GM21381 (cell line): ENCODE measurements around the gene HNRNPF.

ENCODE experiments used
- ATAC-seq: cut with Tn5 transposase; IDR thresholded peaks from one replicate; pipeline ENCODE4 v1.9.1; 2021; ENCODE audit warnings: mild to moderate bottlenecking, moderate library complexity; ENCODE audit not compliant: unreplicated experiment

The HNRNPF gene

DNA sequence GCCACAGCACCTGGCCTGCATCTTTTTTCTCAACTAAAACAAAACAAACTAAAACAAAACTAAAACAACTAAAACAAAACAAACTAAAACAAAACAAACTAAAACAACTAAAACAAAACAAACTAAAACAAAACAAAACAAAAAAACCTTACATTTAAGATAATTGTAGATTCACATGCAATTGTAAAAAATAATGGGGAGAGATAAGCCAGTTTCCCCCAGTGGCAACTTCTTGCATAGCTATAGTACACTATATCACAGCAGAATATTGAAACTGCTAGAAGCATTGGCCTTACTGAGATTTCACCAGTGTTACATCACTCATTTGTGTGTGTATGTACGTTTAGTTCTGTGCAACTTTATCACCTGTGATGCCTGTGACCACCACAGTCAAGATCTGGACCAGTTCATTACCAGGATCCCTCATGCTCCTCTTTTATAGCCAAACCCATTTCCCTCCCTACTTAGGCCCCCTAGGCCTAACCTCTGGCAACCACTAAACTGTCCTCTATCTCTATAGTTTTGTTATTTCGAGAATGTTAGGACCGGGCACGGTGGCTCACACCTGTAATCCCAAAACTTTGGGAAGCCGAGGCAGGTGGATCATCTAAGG is 28.3 kb downstream of the HNRNPF start:
- no peak for ATAC-seq

DNA sequence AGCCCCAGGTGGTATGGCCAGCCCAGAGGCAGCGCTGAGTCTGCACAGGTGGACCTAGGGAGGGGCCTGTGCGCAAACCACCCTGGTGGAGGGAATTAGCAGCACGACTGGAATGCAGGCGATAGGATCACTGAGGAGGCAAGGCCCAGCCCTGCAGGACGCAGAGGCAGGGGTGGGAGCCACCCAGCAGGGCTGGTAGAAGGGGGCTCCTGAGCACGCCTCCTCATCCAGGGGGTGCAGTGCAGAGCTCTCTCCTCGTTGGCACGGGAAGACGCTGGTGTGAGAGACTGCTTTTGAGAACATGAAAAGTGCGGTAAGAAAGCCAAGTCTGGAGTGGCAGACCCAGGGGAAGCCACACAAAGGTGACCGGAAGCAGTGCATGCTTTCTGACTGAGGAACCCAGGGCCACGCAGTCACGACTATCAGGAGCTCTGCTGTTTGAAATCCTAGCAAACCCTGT is 31.5 kb downstream of the HNRNPF start:
- no peak for ATAC-seq

DNA sequence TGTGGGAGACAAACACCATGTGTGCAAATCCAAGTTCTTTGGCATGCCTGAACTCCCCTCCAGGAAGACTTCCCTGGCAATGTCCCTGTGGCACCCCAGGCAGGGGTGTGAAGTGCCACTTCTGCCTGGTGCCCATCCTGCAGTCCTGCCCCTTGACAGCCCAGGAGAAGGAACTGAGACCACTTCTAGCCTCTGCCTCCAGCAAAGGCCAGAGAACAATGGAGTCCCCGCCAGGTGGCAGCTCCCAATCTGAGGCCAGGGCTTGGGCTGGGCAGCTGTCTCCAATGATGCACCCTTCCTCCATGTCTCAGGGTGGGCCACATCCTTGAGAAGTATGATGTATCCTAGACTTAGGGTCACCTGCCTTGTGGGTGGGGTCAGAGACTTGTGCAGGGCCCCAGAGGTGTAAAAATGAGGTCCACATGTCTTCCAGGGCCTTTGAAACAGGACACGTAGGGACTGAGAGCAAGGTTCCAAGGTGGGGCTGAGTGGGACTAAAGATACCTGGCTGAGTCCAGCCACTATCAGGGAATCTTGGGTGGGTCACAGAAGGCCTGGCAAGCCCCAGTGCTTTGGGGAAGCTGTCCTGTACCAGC is 32.1 kb downstream of the HNRNPF start:
- no peak for ATAC-seq

DNA sequence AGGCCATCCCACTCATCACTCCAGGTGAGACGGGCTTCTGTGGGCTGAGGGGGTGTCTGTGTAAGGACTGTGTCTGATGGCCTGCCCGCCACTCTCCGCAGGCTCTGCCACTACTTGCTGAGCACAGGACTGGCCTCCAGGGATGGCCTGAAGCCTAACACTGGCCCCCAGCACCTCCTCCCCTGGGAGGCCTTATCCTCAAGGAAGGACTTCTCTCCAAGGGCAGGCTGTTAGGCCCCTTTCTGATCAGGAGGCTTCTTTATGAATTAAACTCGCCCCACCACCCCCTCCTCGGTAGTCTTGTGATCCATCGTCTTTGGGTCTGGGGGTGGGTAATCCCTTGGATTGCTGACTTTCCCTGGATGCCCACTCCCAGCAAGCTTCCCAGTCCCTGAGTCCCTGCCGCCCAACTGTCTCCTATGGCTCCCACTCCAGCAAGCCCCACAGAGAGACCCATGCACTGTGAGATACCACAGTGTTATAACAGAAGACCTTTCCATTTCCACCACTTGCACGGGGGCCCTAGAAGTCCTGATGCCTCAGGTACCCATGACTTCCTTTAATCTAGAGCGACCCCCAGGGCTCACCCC is 32.8 kb downstream of the HNRNPF start:
- ATAC-seq = no peak

DNA sequence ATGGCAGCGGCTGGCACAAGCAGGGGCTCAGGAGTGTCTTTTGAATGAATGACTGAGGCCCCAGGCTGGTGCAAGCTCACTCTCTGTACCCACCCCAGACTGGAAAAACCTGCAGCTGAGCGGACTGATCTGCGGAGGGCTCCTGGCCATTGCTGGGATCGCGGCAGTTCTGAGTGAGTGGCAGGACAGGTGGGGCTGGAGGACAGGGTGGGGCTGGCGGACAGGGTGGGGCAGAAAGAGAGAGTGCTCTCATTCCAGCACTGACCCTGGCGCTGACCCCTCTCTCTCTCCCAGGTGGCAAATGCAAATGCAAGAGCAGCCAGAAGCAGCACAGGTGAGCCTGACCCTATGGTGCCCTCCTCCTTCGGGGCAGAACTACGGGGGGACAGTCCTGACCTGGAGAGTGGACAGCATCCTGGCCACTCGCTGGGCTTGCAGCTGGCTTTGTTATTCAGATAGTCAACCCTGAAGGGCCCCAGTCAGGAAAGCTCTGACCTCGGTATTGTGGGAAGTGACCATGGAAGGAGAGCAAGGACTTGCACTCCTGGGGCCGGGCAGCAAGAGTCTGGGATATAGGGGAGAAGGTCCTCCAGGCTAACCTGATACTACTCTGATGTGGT is 33.5 kb downstream of the HNRNPF start:
- no peak for ATAC-seq

DNA sequence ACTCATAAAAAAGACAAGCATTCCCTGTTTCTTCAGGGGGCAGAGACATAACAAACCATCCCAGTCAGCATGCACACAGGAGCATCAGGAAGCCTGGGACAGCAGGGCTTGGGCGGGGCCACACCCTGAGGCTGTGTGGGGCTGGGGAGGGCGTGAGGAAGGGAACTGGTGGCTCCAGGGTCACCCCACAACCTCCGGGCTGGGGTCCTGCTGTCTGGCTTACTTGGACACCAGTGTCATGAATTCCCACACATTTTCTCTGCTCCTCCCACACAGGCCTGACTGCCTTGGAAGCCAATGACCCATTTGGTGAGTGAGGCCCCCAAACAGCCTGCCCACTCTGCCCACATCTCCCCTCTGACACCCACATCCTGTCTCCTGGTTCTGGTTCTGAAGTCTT is 34.8 kb downstream of the HNRNPF start:
- ATAC-seq = no peak

DNA sequence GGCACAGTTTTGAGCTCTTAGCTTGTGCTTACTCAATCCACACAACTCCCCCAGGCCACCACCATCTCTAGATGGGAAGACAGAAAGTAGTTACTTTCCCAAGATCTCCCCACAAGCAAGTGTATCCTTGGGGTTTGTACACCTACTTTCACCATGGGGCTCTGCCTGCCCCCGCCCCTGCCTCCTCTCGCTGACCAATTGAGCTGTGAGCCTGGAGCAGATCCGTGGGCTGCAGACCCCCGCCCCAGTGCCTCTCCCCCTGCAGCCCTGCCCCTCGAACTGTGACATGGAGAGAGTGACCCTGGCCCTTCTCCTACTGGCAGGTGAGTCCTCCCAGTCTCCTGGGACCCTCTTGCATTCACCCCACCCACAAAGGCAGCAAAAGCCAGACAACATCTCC is 35.5 kb downstream of the HNRNPF start:
- no peak for ATAC-seq

DNA sequence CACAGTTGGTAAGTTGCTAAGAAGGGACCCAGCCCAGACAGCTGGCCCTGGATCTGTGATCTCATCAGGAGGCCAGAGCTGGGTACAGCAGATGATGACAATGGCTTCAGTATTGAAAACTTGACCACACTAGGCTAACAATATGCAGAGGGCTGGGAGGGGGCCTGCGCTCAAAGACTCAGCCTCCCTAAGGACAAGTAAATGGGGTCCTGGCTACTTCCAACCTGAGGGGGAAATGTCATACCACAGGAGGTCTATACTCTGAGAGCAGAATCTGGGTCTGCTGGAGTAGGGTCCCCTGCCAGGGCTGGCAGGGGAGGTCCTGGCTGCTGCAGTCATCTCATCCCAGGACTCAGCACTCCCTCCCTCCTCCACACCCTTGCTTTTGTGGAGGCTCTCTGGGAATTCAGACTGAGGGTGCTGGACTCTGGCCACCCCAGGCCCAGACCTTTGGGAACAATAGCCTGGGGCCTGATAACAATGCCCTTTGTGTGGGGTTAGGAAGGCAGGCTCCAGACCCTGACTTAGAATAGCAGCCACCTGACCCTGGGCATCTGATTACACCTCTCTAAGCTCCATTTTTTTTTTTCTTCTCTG is 36.1 kb downstream of the HNRNPF start:
- no peak for ATAC-seq

DNA sequence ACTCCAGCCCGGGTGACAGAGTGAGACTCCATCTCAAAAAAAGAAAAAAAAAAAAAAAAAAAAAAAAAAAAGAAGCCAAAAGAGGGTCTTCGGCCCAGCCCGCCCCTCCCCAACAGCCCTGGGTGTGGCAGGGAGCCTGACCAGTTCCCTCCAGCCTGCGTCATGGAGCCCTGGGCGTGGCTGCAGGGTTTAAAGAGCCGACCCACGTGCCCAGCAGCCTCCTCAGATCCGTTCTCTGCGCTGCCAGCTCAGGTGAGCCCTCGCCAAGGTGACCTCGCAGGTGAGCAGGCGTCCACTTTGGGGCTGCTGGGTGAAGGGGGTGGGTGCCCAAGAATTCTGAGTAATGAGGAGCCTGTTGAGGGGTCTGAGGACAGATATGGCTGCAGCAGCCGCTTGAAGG is 37.6 kb downstream of the HNRNPF start, which contains the start of gene FXYD4:
FXYD4 (plus strand) TSS at position 219 of the 400 bp plus-strand sequence. CDS start 2,111 bp downstream, outside the sequence.
- ATAC-seq = no peak

DNA sequence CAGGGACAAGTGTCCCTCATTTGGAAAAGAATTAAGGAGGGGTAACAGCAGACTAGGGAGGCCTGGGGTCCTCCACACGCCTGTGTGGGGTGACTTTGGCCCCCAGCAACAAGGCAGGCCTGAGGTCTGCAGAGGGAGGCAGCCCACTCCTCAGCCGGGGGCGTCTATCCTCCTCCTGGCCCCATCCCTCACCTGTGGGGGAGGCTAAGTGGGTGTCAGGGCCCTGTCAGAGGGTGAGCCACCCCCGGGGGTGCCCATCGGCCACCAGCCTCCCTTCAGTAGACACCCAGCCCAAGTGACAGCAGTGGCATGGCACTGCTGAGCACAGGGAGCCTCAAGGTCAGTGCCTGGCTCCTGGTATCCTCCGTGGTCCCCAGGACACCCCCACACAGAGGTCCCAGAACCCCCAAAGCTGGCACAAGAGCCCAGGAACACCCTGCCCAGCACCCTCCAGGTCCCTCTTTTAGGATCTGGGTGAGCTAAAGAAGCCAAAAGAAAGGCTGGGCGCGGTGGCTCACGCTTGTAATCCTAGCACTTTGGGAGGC is 38.2 kb downstream of the HNRNPF start:
- ATAC-seq = no peak

DNA sequence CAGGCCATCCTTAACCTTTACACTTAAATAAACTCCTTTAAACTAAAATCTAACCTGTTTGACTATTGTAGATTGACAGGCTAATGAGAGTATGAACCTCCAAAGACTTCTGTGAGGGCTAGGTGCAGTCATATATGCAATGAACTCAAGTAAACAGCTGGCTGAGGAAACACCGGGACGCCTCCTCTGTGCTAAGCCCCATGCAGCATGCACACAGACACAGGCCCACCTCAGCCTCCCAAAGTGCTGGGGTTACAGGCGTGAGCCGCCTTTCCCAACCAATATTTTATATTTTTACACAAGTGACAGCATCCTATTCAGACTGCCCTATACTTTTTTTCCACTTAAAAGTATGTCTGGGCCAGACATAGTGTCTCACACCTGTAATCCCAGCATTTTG is 39.1 kb downstream of the HNRNPF start:
- no peak for ATAC-seq

DNA sequence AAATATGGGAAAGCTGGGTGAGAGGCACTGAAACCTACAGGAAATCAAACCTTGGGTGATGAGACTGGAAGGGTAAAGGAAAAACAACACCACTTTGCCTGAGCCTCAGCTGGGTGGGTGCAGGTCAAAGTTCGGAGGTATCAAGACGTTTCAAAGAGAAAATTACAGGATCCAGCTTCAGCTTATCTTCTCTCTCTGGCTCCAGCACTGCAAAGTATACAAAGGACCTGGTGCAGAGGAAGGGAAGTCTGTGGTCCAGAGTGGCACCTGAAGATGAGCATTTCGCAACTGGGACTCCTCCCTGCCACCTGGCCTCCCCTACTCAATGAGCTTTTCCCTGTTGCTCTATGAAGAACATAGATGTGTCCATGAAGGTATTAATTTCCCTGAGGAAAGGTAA is 44.0 kb downstream of the HNRNPF start:
- ATAC-seq = no peak

DNA sequence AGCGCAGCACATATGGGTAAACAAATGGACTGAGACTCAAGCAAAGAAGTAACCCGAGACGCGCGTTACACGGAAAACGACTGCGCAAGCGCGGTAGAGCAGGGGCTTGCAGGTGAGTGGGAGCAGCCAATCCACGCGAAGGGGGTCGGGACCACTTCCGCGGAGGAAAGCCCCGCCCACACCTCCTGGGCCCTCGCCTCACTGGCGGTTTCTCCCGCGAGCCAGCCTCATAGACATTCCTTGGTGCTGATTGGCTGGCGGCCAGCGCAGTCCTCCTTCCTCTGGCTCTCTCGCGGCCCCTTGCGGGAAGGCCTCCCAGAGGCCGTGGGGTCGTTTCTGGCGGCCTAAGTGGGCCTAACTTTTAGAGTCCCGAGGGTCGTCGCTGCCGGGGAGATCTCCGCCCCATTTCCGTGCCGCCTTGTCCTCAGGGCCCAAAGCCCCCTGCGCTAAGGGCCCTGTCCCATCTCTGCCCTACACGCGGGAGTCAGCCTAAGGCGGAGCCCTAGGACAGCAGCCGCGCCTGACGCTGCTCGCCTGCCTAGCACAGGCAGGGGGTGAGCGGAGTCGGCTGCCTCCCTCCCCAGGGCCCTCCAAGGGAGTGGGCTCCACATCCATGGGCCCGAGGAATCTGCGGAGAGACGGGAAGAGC is 46.7 kb downstream of the HNRNPF start:
- peak; percentile 98 for ATAC-seq

DNA sequence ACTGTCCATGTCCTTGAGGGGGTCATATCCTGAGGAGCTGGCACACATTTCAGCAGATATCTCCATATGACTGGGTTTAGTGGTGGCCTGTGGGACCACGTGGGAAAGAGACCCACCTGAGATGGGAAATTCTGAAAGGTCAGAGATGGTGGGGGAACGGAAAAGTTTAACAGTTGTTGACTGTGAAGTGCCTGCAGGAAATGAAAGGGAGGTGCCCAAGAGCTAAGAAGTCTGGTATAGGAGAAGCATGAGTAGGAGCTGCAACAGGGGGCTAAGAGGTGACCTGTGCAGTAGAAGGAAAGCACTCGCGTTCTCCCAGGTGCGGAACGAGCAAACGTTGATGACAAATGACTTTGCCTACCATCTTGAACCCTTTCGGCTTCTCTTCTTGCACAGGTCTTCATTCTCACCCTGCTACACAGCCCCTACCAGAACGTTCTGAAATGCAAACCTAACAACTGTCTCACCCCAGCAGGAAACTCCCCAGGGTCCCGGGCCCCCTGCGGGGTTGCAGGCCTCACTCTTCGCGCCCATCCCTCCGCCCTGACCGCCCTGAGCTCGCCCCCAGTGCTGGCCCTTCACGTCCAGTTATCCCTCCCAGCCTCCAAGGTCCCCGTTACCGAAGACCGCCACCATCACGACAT is 47.3 kb downstream of the HNRNPF start:
- ATAC-seq = no peak

DNA sequence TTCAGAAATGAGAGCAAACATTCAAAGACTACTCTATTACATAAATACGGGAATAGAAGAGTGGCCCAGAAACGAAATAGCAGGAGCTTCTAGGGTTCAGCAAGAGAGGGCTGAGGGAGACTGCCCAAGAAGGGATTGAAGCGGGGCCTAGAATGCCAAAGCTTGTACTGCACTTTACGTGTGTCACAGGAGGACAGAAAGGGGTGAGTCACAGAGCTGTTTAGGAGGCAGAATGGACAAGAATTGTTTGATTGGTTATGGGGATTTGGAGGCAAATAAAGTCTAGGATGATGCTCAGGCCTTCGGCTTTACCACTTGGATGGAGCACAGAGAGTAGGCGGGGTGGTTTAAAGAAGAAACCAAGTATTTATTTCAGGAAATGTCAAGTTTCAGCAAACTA is 48.9 kb downstream of the HNRNPF start:
- no peak for ATAC-seq

DNA sequence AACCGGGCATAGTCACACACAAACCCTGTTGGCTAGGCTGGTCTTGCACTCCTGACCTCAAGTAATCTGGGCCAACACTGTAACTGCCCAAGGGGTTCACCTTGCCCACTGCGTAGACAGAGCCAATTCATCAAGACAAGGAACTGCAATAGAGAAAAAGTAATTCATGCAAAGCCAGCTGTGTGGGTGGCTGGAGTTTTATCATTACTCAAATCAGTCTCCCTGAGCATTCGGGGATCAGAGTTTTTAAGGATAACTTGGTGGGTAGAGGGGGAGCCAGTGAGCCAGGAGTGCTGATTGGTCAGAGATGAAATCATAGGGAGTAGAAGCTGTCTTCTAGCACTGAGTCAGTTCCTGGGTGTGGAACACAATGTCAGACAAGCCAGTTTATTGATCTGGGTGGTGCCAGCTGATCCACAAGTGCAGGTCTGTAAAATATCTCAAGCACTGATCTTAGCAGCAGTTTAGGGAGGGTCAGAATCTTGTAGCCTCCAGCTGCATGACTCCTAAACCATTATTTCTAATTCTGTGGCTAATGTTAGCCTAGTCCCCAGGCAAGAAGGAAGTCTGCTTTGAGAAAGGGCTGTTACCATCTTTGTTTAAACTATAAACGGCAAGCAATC is 53.1 kb downstream of the HNRNPF start:
- ATAC-seq = no peak

DNA sequence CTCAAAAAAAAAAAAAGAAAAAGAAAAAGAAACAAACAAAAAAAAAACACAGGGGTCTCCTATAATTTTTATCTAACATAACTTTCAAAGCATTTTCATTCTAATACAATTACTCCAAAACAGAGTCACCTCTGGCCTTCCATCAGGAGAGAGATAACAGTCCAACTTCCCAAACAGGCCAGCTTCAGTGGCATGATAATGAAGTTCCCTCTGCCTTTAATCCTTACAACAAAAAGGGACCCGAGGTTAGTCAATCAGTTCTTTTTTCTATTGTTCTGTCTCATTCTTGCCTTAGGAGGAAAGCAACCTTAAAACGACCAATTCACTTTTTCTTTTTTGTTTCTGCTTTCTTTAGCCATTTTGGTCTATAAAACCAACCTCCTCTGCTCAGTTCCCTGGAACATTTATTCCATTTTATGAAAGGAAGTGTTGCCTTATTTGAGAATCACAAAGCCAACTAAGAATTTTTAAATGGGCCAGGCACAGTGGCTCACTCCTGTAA is 54.1 kb downstream of the HNRNPF start:
- ATAC-seq = no peak

DNA sequence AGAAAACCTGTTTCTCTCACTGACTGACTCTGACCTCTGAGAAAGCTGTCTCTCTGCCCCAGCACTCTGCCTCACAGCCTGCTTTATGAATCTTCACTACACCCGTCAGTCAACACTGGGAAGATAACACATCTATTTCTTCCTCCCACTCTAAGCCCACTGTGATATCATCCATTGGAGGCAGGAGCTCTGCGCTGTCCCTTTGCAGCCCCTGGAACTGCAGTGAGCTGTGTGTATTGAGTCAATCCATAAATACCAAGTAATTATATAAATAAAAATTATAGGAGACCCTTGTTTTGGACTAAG is 54.7 kb downstream of the HNRNPF start:
- no peak for ATAC-seq

DNA sequence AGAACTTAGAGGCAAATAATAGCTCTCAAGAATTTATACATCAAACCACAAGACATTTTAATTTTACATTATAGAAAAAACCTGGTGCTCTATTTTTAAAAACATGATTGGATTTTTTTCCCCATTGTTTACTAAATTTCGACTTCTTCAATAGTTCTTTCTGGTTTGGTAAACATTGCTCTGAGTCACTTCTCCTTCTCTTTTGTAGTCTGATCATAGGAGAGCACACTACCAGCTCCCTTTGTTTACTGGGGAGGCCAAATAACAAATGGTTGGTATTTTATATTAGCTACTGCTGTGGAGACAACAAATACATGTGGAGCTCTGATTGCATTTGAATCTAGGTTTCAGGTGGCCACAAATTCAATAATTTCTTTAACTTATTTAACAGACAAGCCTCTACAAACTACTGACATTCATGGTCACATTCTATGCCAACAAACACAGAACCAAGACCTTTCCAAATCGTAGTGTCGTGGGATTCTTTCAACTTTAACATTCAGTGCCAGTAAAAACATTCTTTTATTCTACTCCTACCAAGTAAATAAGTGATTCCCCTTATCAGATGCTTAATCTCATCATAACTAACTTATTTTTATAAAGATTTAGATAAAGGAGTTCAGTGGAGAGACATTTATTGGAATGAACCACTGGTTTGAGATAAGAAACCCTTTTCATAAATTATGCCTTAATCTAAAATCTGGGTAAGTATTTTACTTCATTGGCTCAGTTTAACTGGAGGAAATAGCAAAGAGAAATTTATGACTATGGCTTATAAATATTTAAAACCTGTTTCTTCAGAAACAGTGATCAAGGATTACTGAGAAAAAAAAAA is 55.3 kb downstream of the HNRNPF start:
- ATAC-seq = no peak
